CD14-positive monocyte (primary cell): ENCODE data around the gene SMURF2. TPM values are rescaled to one million over a fixed set of nuclear protein-coding genes. Genes with fewer than 3 reads are reported as not detected.
A peak's percentile ranks its signal among the peaks of the same experiment; 100 is the strongest.

Experiments used
- DNase-seq, 3 donors: peaks; one replicate each; pipeline ENCODE4 v3.0.0-alpha.2; 2011 to 2022
- H2AFZ ChIP-seq: 2 replicates; pipeline ENCODE4 v1.6.0; 2012; ENCODE audit warnings: mild to moderate bottlenecking, low read depth, low read length, inconsistent platforms; ENCODE audit not compliant: insufficient read depth, poor library complexity, severe bottlenecking
- H3K27ac ChIP-seq, 2 donors: 1 replicate in 1 of 2; 2 replicates in 1 of 2; pipeline ENCODE4 v1.5.1; 2012 to 2013; ENCODE audit warnings: low read length in 2 of 2, control low read depth in 1 of 2, inconsistent platforms in 1 of 2, low read depth in 1 of 2, mild to moderate bottlenecking in 1 of 2
- H3K27me3 ChIP-seq, 2 donors: one replicate each; pipeline versions ENCODE4 v1.6.0 to v1.6.1; 2011 to 2013; ENCODE audit warnings: low read length in 2 of 2; ENCODE audit not compliant: control insufficient read depth in 2 of 2, insufficient read depth in 2 of 2
- H3K36me3 ChIP-seq, 2 donors: replicated peaks in 1 of 2; 1 replicate in 1 of 2; 2 replicates in 1 of 2; pipeline versions ENCODE4 v1.5.1 to v1.6.1; 2012 to 2013; ENCODE audit warnings: low read length in 2 of 2, control low read depth in 1 of 2, inconsistent platforms in 1 of 2, mild to moderate bottlenecking in 1 of 2; ENCODE audit not compliant: insufficient read depth in 2 of 2, control insufficient read depth in 1 of 2
- H3K4me1 ChIP-seq, 2 donors: 1 replicate in 1 of 2; 2 replicates in 1 of 2; pipeline versions ENCODE4 v1.5.1 to v1.6.1; 2012 to 2013; ENCODE audit warnings: low read length in 2 of 2, control low read depth in 1 of 2, inconsistent platforms in 1 of 2, mild to moderate bottlenecking in 1 of 2, moderate library complexity in 1 of 2; ENCODE audit not compliant: insufficient read depth in 2 of 2, control insufficient read depth in 1 of 2
- H3K4me2 ChIP-seq: replicated peaks from 2 replicates; pipeline ENCODE3; 2012; ENCODE audit warnings: low read length, moderate library complexity, mild to moderate bottlenecking; ENCODE audit not compliant: poor library complexity, severe bottlenecking; ENCODE audit errors: extremely low read depth
- H3K4me3 ChIP-seq, 3 experiments: fragments of 200-600 bp in 1 of 3; sonication (generic) in 1 of 3; replicated peaks in 1 of 3; 1 replicate in 2 of 3; 2 replicates in 1 of 3; pipeline ENCODE4 v1.5.1; 2011 to 2013; ENCODE audit warnings: low read length in 3 of 3, mild to moderate bottlenecking in 3 of 3, control low read depth in 2 of 3, low read depth in 2 of 3, inconsistent platforms in 1 of 3, moderate library complexity in 1 of 3
- H3K79me2 ChIP-seq: 2 replicates; pipeline ENCODE4 v1.6.0; 2012; ENCODE audit warnings: mild to moderate bottlenecking, control low read depth, inconsistent platforms, low read length, moderate library complexity; ENCODE audit not compliant: insufficient read depth
- H3K9ac ChIP-seq: 2 replicates; pipeline ENCODE4 v1.6.0; 2017; ENCODE audit warnings: low read length, mild to moderate bottlenecking; ENCODE audit not compliant: insufficient read depth, poor library complexity, severe bottlenecking
- H3K9me3 ChIP-seq, 2 donors: replicated peaks in 1 of 2; 1 replicate in 1 of 2; 2 replicates in 1 of 2; pipeline versions ENCODE4 v1.5.1 to v1.6.1; 2012 to 2013; ENCODE audit warnings: low read length in 2 of 2, control low read depth in 1 of 2; ENCODE audit not compliant: control insufficient read depth in 1 of 2, insufficient read depth in 1 of 2
- H4K20me1 ChIP-seq: 2 replicates; pipeline ENCODE4 v1.6.0; 2012; ENCODE audit warnings: mild to moderate bottlenecking, low read length, control low read depth, moderate library complexity; ENCODE audit not compliant: insufficient read depth
- H3K27ac Mint-ChIP-seq, 7 donors: one replicate each; pipeline ENCODE4 v1.8.0; 2020; ENCODE audit warnings: mild to moderate bottlenecking in 7 of 7, mixed read lengths in 7 of 7, moderate library complexity in 6 of 7, inconsistent platforms in 2 of 7
- H3K27me3 Mint-ChIP-seq, 3 donors: one replicate each; pipeline ENCODE4 v1.8.0; 2021 to 2022; ENCODE audit warnings: low read depth in 3 of 3, mild to moderate bottlenecking in 3 of 3, mixed read lengths in 3 of 3, moderate library complexity in 3 of 3, inconsistent platforms in 1 of 3
- H3K36me3 Mint-ChIP-seq, 2 donors: one replicate each; pipeline ENCODE4 v1.8.0; 2020; ENCODE audit warnings: mixed read lengths in 2 of 2, inconsistent platforms in 1 of 2, mild to moderate bottlenecking in 1 of 2
- H3K4me1 Mint-ChIP-seq: one replicate; pipeline ENCODE4 v1.8.0; 2020; ENCODE audit warnings: mild to moderate bottlenecking, mixed read lengths
- H3K4me3 Mint-ChIP-seq, 2 donors: one replicate each; pipeline ENCODE4 v1.8.0; 2020; ENCODE audit warnings: mild to moderate bottlenecking in 2 of 2, mixed read lengths in 2 of 2, moderate library complexity in 1 of 2
- H3K9me3 Mint-ChIP-seq, 7 donors: one replicate each; pipeline ENCODE4 v1.8.0; 2020 to 2022; ENCODE audit warnings: mixed read lengths in 7 of 7, mild to moderate bottlenecking in 6 of 7, moderate library complexity in 6 of 7, inconsistent platforms in 2 of 7
- WGBS: methylation state at CpG from one replicate; pipeline ENCODE4 v1.1.5; 2013; ENCODE audit warnings: missing lambda C conversion rate; ENCODE audit not compliant: insufficient coverage; 5-methylcytosine and 5-hydroxymethylcytosine counted together
- intact Hi-C, 2 donors: fragments of 100-400 bp; cut with micrococcal nuclease; formaldehyde crosslinking; loops; one replicate each; pipeline versions ENCODE4 v1.15.0 to v1.15.1; 2023
- polyA plus RNA-seq, 3 donors: library from polyadenylated mRNA; depleted of rRNA in 1 of 3; unstranded in 2 of 3; stranded (reverse) in 1 of 3; fragments of 300-500 nt in 2 of 3; fragments of >200 nt in 1 of 3; fragmentation: Illumina TruSeq in 2 of 3; gene quantifications; 1 replicate in 2 of 3; 2 replicates in 1 of 3; pipeline ENCODE4 v1.2.3, GENCODE V29; 2012 to 2021
- TF ChIP-seq, protein P1 (sequence below): fragments of 200-600 bp; IDR thresholded peaks from one replicate; pipeline ENCODE4 v1.8.0; 2022; ENCODE audit warnings: antibody characterized with exemption, mild to moderate bottlenecking

SMURF2 gene
- polyA plus RNA-seq, 3 donors: 2.2 to 12.9 (median 4.5) TPM

DNA sequence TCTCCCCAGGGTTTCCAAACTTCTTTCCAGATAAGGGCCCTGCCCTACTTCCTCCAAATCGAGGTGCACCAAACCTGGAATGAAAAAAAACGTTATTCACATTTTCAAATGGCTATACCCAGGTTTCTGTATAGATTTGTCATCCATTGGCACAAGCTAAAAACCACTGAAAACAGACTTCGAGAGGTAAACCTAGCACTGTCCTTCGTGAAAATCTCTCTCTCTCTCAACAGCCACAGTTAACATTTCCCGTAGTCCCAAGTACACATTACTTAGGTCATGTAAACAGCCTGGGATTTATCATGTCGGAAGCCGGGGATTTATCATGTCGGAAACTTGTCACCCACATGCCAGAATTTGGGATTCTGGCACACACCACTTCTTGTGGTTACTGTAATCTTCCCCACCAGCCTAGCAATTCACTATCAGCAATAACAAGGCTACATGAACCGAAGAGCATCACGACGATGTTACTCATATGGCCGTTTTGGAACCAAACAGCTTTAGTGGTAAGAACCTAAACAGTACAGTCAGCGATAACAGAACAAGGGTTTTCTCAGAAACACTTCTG lies 157.3 kb downstream of the SMURF2 start:
- WGBS: 0% methylated on average over 10 of the region's 13 CpGs
- peak overlapping the region; percentile 91 to 99 (median 99) for H3K4me3 ChIP-seq
- H4K20me1 ChIP-seq: peaks cover 69% of the 10 kb centered on the region
- Mint-ChIP-seq H3K27ac (peak overlapping the region; percentile 94 to 100 (median 100)), H3K4me1 (peaks cover 39% of the 10 kb centered on the region), H3K36me3 (peaks cover 57 to 58% of the 10 kb centered on the region in 2 donors), H3K27me3 (no peaks in the 10 kb centered on the region), H3K9me3 (peaks cover 0 to 5% (median 2%) of the 10 kb centered on the region in 7 donors), H3K4me3 (peak overlapping the region; percentile 99 to 100)
- peaks cover 88% of the 10 kb centered on the region for H3K79me2 ChIP-seq
- intact Hi-C loops: no loop called here
- peak overlapping the region; percentile 99 for H3K9ac ChIP-seq
- H2AFZ ChIP-seq: no peak overlapping the region
- peaks cover 21 to 40% of the 10 kb centered on the region in 2 donors for H3K4me1 ChIP-seq
- no peaks in the 10 kb centered on the region for H3K27me3 ChIP-seq
- H3K27ac ChIP-seq: peak overlapping the region; percentile 99 to 100
- H3K36me3 ChIP-seq: peaks cover 53 to 57% of the 10 kb centered on the region in 2 donors
- TF ChIP-seq, protein P1, sequence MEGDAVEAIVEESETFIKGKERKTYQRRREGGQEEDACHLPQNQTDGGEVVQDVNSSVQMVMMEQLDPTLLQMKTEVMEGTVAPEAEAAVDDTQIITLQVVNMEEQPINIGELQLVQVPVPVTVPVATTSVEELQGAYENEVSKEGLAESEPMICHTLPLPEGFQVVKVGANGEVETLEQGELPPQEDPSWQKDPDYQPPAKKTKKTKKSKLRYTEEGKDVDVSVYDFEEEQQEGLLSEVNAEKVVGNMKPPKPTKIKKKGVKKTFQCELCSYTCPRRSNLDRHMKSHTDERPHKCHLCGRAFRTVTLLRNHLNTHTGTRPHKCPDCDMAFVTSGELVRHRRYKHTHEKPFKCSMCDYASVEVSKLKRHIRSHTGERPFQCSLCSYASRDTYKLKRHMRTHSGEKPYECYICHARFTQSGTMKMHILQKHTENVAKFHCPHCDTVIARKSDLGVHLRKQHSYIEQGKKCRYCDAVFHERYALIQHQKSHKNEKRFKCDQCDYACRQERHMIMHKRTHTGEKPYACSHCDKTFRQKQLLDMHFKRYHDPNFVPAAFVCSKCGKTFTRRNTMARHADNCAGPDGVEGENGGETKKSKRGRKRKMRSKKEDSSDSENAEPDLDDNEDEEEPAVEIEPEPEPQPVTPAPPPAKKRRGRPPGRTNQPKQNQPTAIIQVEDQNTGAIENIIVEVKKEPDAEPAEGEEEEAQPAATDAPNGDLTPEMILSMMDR: no peak
- DNase-seq: peak in 1 of 3 donors; percentile 31
- H3K4me2 ChIP-seq: peak overlapping the region; percentile 94
- no peaks in the 10 kb centered on the region for H3K9me3 ChIP-seq

DNA sequence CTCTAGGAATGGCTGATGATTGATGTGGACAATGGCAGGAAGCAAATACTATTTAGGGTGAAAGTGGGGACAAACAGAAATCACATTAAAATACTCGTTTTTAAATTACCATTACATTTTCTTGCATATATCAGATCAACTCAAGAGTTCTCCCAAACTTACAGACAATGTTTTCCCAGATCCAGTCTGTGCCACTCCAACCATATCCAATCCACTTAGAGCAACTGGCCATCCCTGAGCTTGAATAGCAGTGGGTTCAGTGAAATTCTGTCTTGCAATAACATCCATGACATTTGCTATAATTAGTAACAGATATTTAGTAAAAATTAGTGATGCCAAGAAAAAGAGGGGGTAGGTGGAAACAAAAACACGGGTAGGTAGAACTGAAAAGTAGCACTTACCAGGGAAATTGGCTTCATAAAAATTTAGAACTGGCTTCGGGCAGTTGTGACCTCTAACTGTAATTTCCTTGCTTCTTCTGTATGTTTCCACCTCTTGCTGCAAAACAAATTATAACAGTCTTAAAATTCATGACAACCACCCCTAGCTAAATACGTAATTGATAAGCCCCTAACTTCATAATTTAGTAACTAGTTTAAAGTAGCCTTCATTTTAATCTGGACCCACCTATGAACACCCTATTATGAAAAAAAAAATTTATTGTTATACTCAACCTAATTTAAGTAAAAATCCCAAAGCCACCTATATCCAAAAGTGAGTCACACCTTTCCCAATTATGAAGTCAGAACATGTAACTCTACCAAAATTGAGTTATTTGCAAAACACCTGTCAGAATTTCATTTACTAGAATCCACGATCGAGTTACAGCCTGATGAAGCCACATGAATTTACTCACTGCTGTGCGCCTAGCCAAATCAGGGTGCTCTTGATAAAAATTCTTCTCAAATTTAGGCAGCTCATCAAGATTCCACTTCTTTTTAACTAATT lies 158.0 kb downstream of the SMURF2 start:
- H3K4me3 ChIP-seq: peak overlapping the region; percentile 91 to 99 (median 99)
- intact Hi-C loops: no loop called here
- no peaks in the 10 kb centered on the region for H3K27me3 Mint-ChIP-seq
- peaks cover 61 to 63% of the 10 kb centered on the region in 2 donors for H3K36me3 Mint-ChIP-seq
- DNase-seq: no peak
- peak overlapping the region; percentile 99 to 100 for H3K4me3 Mint-ChIP-seq
- no peak overlapping the region for H2AFZ ChIP-seq
- no peaks in the 10 kb centered on the region for H3K9me3 ChIP-seq
- H3K4me1 Mint-ChIP-seq: peaks cover 39% of the 10 kb centered on the region
- no peaks in the 10 kb centered on the region for H3K27me3 ChIP-seq
- H3K79me2 ChIP-seq: peaks cover 89% of the 10 kb centered on the region
- peaks cover 0 to 5% (median 2%) of the 10 kb centered on the region in 7 donors for H3K9me3 Mint-ChIP-seq
- H3K9ac ChIP-seq: peak overlapping the region; percentile 99
- TF ChIP-seq, protein P1: no peak
- WGBS: 70% methylated on average over 4 of the region's 7 CpGs
- peaks cover 21 to 40% of the 10 kb centered on the region in 2 donors for H3K4me1 ChIP-seq
- peak overlapping the region in 1 of 2 donors; percentile 99 for H3K27ac ChIP-seq
- peak overlapping the region; percentile 94 for H3K4me2 ChIP-seq
- H3K27ac Mint-ChIP-seq: peak overlapping the region; percentile 94 to 100 (median 100)
- peaks cover 59% of the 10 kb centered on the region in 2 donors for H3K36me3 ChIP-seq
- peaks cover 76% of the 10 kb centered on the region for H4K20me1 ChIP-seq
